ENCODE results near the gene HERC3.

DNA sequence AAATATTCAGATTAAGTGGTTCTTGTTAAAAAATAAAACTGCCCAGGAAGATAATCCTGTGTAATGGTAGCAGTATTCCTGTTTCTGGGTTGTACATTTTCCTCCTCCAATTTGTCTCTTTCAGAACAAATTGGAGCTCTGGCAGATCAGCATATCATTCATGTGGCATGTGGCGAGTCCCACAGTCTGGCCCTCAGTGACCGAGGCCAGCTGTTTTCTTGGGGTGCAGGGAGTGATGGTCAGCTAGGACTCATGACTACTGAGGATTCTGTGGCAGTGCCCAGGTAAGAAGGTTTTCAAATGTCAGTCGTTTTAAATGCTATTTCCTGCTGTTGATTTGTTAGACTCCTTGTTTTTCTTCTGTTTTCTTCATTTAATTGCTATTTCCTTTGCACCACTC lies 57.4 kb downstream of the HERC3 start:
- TF ChIP-seq, protein P1, sequence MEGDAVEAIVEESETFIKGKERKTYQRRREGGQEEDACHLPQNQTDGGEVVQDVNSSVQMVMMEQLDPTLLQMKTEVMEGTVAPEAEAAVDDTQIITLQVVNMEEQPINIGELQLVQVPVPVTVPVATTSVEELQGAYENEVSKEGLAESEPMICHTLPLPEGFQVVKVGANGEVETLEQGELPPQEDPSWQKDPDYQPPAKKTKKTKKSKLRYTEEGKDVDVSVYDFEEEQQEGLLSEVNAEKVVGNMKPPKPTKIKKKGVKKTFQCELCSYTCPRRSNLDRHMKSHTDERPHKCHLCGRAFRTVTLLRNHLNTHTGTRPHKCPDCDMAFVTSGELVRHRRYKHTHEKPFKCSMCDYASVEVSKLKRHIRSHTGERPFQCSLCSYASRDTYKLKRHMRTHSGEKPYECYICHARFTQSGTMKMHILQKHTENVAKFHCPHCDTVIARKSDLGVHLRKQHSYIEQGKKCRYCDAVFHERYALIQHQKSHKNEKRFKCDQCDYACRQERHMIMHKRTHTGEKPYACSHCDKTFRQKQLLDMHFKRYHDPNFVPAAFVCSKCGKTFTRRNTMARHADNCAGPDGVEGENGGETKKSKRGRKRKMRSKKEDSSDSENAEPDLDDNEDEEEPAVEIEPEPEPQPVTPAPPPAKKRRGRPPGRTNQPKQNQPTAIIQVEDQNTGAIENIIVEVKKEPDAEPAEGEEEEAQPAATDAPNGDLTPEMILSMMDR (IDR thresholded peaks at IDR 0.05) = no peak
- TF ChIP-seq POLR2A (IDR thresholded peaks at IDR 0.05) = no peak
- TF ChIP-seq EP300 (IDR thresholded peaks at IDR 0.05) = no peak

Measured in gastroesophageal sphincter (tissue), 3 donors.